Caco-2 (cell line): ENCODE measurements around the gene AK3. TPM values are rescaled to one million over a fixed set of nuclear protein-coding genes. Genes with fewer than 3 reads are reported as not detected.
A peak's percentile ranks its signal among the peaks of the same experiment; 100 is the strongest.

Source experiments
- BruUV-seq: library from RNA; stranded (reverse); fragments of 400-500 nt; replicated peaks from 2 replicates; lab custom pipeline; 2021; lab: Mats Ljungman, UMichigan
- CTCF ChIA-PET: fragments of 300-600 bp; sonication (Branson Sonifier 250); formaldehyde crosslinking; loops from one replicate; lab custom pipeline; 2022; ENCODE audit warnings: antibody characterized with exemption; lab: Charles Lee
- POLR2A ChIA-PET: fragments of 300-600 bp; sonication (Branson Sonifier 250); formaldehyde crosslinking; loops from one replicate; lab custom pipeline; 2022; ENCODE audit warnings: antibody characterized with exemption; lab: Charles Lee
- DNase-seq, 2 experiments: peaks; one replicate each; pipeline versions ENCODE4 v3.0.0 to v3.0.0-alpha.2; 2020 to 2022
- H3K27me3 ChIP-seq: replicated peaks from 2 replicates; pipeline ENCODE4 v1.6.0; 2011; ENCODE audit warnings: low read length; ENCODE audit not compliant: control insufficient read depth, insufficient read depth
- H3K36me3 ChIP-seq: 2 replicates; pipeline ENCODE4 v1.5.1; 2011; ENCODE audit warnings: low read length; ENCODE audit not compliant: control insufficient read depth, insufficient read depth
- H3K4me1 ChIP-seq: fragments of 250-450 bp; sonication (Bioruptor Pico); 2 replicates; pipeline ENCODE4 v1.5.1; 2020; ENCODE audit warnings: mild to moderate bottlenecking
- H3K4me3 ChIP-seq: 2 replicates; pipeline ENCODE4 v1.5.1; 2011; ENCODE audit warnings: low read depth, mild to moderate bottlenecking, control low read depth, low read length
- H3K9me3 ChIP-seq: fragments of 250-450 bp; sonication (Bioruptor Pico); 2 replicates; pipeline ENCODE4 v1.5.1; 2020; ENCODE audit warnings: mild to moderate bottlenecking, moderate library complexity
- H3K27ac Mint-ChIP-seq: one replicate; pipeline ENCODE4 v1.8.0; 2022; ENCODE audit warnings: mixed read lengths; ENCODE audit not compliant: unreplicated experiment
- H3K27me3 Mint-ChIP-seq: one replicate; pipeline ENCODE4 v1.8.0; 2022; ENCODE audit warnings: mixed read lengths; ENCODE audit not compliant: insufficient read depth, unreplicated experiment
- H3K36me3 Mint-ChIP-seq: one replicate; pipeline ENCODE4 v1.8.0; 2022; ENCODE audit warnings: mild to moderate bottlenecking, mixed read lengths; ENCODE audit not compliant: insufficient read depth, unreplicated experiment
- H3K4me1 Mint-ChIP-seq: one replicate; pipeline ENCODE4 v1.8.0; 2022; ENCODE audit warnings: low read depth, mixed read lengths; ENCODE audit not compliant: unreplicated experiment
- H3K4me3 Mint-ChIP-seq: one replicate; pipeline ENCODE4 v1.8.0; 2022; ENCODE audit warnings: mild to moderate bottlenecking, moderate library complexity, mixed read lengths; ENCODE audit not compliant: unreplicated experiment
- H3K9me3 Mint-ChIP-seq: one replicate; pipeline ENCODE4 v1.8.0; 2022; ENCODE audit warnings: mixed read lengths; ENCODE audit not compliant: unreplicated experiment
- intact Hi-C: fragments of 100-400 bp; cut with micrococcal nuclease; formaldehyde crosslinking; loops from one replicate; pipeline ENCODE4 v1.10.0; 2022; ENCODE audit not compliant: unreplicated experiment
- total RNA-seq: library from RNA; stranded (reverse); gene quantifications from 2 replicates; pipeline ENCODE4 v1.2.3, GENCODE V29; 2022
- TF ChIP-seq, protein P1 (sequence below), 2 experiments: fragments of 200-600 bp in 1 of 2; IDR thresholded peaks; 1 replicate in 1 of 2; 2 replicates in 1 of 2; pipeline versions ENCODE4 v1.5.1 to v1.8.0; 2011 to 2022; ENCODE audit warnings: antibody characterized with exemption in 1 of 2, control low read depth in 1 of 2, inconsistent platforms in 1 of 2, low read depth in 1 of 2, low read length in 1 of 2, mild to moderate bottlenecking in 1 of 2, moderate library complexity in 1 of 2; ENCODE audit not compliant: insufficient read depth in 1 of 2, severe bottlenecking in 1 of 2, unreplicated experiment in 1 of 2

The AK3 gene
- total RNA-seq, 1 experiment from 2014 or later = 32.0 TPM

DNA sequence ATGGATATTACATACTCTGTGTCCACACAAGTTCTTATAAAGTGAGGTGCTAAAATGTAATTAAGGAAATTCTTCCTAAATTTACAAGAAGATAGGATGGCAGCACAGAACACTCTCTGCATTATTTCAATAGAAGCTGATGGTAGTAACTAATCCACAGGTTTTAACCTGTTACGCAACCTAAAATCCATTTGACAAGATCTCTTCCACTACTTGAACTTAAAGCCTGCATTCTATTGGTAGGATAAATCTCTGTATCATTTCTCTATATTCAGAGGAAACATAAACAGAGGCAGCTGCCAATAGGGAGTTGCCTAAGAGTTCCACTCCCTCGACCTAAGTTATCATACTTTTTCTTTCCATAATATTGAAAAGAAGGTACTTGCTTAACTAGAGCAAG lies 40.1 kb downstream of the AK3 start:
- Histone ChIP-seq H3K36me3 (no peaks in the 10 kb centered on the region), H3K4me3 (no peak overlapping the region), H3K4me1 (0 out of 2 replicates have a peak, but pooled peaks cover 6% of the 10 kb centered on the region), H3K9me3 (no peaks in the 10 kb centered on the region), H3K27me3 (no peaks in the 10 kb centered on the region)
- intact Hi-C loops = loop anchor here (1.0 kb wide), 1 partner anchor 22 kb away; the partner anchor contains the start of gene CDC37L1
- TF ChIP-seq, protein P1, sequence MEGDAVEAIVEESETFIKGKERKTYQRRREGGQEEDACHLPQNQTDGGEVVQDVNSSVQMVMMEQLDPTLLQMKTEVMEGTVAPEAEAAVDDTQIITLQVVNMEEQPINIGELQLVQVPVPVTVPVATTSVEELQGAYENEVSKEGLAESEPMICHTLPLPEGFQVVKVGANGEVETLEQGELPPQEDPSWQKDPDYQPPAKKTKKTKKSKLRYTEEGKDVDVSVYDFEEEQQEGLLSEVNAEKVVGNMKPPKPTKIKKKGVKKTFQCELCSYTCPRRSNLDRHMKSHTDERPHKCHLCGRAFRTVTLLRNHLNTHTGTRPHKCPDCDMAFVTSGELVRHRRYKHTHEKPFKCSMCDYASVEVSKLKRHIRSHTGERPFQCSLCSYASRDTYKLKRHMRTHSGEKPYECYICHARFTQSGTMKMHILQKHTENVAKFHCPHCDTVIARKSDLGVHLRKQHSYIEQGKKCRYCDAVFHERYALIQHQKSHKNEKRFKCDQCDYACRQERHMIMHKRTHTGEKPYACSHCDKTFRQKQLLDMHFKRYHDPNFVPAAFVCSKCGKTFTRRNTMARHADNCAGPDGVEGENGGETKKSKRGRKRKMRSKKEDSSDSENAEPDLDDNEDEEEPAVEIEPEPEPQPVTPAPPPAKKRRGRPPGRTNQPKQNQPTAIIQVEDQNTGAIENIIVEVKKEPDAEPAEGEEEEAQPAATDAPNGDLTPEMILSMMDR (IDR thresholded peaks at IDR 0.05; ENCODE audit: insufficient read depth in 1 of 2, low read depth in 1 of 2, low read length in 1 of 2, severe bottlenecking in 1 of 2, unreplicated experiment in 1 of 2) = no peak
- no peak for DNase-seq
- Mint-ChIP-seq H3K27me3 (no peaks in the 10 kb centered on the region), H3K27ac (no peak overlapping the region), H3K9me3 (no peaks in the 10 kb centered on the region), H3K36me3 (peaks cover 15% of the 10 kb centered on the region), H3K4me1 (no peaks in the 10 kb centered on the region), H3K4me3 (no peak overlapping the region)
- POLR2A ChIA-PET = no interaction called here
- CTCF ChIA-PET = no interaction called here
- BruUV-seq = no TSS peak

DNA sequence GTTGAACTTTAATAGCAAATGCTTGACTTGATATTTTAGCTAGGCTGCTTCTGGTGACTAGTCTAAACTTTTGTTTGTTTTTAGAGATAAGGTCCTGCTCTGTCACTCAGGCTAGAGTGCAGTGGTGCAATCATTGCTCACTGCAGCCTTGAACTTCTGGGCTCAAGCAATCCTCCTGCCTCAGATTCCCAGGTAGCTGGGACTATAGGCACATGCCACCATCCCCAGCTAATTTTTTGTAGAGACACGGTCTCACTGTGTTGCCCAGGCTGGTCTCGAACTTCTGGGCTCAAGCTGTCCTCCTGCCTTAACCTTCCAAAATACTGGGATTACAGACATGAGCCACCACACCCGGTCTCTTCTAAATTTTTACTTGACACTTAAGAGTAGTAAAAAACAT lies 40.9 kb downstream of the AK3 start:
- Mint-ChIP-seq H3K36me3 (peaks cover 12% of the 10 kb centered on the region), H3K4me3 (no peak overlapping the region), H3K27ac (no peak overlapping the region), H3K9me3 (no peaks in the 10 kb centered on the region), H3K27me3 (no peaks in the 10 kb centered on the region), H3K4me1 (no peaks in the 10 kb centered on the region)
- TF ChIP-seq, protein P1 (IDR thresholded peaks at IDR 0.05; ENCODE audit: insufficient read depth in 1 of 2, low read depth in 1 of 2, low read length in 1 of 2, severe bottlenecking in 1 of 2, unreplicated experiment in 1 of 2) = no peak
- Histone ChIP-seq H3K4me3 (no peak overlapping the region), H3K36me3 (no peaks in the 10 kb centered on the region), H3K27me3 (no peaks in the 10 kb centered on the region), H3K4me1 (0 out of 2 replicates have a peak, but pooled peaks cover 6% of the 10 kb centered on the region), H3K9me3 (no peaks in the 10 kb centered on the region)
- ChIA-PET POLR2A (no interaction called here), CTCF (no interaction called here)
- BruUV-seq = no TSS peak
- intact Hi-C loops = loop anchor here (1.0 kb wide), 1 partner anchor 21 kb away; the partner anchor contains the start of gene CDC37L1
- DNase-seq = peak in 1 of 2 experiments; percentile 10

DNA sequence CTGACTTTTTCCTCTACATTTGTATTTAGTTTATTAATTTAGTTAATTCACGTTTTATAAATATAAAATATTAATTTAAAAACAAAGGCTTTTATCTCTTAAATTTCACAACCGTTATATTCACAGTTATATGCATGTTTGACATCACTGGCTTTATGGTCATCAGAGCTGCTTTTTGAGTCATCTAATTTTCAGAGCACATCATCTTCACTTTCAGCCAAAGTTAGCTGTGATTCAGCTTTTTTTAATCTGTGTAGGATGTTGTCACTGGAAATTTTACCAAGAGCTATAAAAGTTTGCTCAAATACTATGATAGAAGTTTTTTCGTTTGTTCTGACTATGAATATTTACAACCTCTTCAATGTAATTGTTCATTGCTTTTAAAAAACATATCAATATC lies 49.2 kb downstream of the AK3 start:
- no peaks in the 10 kb centered on the region for H3K9me3 Mint-ChIP-seq
- Histone ChIP-seq H3K9me3 (no peaks in the 10 kb centered on the region), H3K4me3 (no peak overlapping the region), H3K27me3 (no peaks in the 10 kb centered on the region), H3K4me1 (no peaks in the 10 kb centered on the region), H3K36me3 (0 out of 2 replicates have a peak, but pooled peaks cover 1% of the 10 kb centered on the region)
- intact Hi-C loops = no loop called here
- no peak overlapping the region for H3K4me3 Mint-ChIP-seq
- DNase-seq = no peak
- TF ChIP-seq, protein P1 (IDR thresholded peaks at IDR 0.05; ENCODE audit: insufficient read depth in 1 of 2, low read depth in 1 of 2, low read length in 1 of 2, severe bottlenecking in 1 of 2, unreplicated experiment in 1 of 2) = no peak
- no peaks in the 10 kb centered on the region for H3K36me3 Mint-ChIP-seq
- POLR2A ChIA-PET = no interaction called here
- no peak overlapping the region for H3K27ac Mint-ChIP-seq
- no peaks in the 10 kb centered on the region for H3K4me1 Mint-ChIP-seq
- no TSS peak for BruUV-seq
- no peaks in the 10 kb centered on the region for H3K27me3 Mint-ChIP-seq
- CTCF ChIA-PET = no interaction called here
